Testis (tissue), 2 donors: ENCODE results near the gene PDS5B.

Experiments
- POLR2A ChIP-seq: fragments of 450-650 bp; IDR thresholded peaks from one replicate; pipeline ENCODE4 v1.6.1; 2017; ENCODE audit warnings: antibody characterized with exemption, mild to moderate bottlenecking, moderate library complexity
- TF ChIP-seq, protein P1 (sequence below), 3 experiments: fragments of 450-650 bp in 2 of 3; fragments of 200-600 bp in 1 of 3; sonication (generic) in 1 of 3; IDR thresholded peaks; one replicate each; pipeline ENCODE4 v1.5.1; 2016 to 2019; ENCODE audit warnings: antibody characterized with exemption in 3 of 3, mild to moderate bottlenecking in 2 of 3, moderate library complexity in 1 of 3

GRCh38 chr13:32632343-32632909 is 46.2 kb downstream of the PDS5B start:
- TF ChIP-seq, protein P1, sequence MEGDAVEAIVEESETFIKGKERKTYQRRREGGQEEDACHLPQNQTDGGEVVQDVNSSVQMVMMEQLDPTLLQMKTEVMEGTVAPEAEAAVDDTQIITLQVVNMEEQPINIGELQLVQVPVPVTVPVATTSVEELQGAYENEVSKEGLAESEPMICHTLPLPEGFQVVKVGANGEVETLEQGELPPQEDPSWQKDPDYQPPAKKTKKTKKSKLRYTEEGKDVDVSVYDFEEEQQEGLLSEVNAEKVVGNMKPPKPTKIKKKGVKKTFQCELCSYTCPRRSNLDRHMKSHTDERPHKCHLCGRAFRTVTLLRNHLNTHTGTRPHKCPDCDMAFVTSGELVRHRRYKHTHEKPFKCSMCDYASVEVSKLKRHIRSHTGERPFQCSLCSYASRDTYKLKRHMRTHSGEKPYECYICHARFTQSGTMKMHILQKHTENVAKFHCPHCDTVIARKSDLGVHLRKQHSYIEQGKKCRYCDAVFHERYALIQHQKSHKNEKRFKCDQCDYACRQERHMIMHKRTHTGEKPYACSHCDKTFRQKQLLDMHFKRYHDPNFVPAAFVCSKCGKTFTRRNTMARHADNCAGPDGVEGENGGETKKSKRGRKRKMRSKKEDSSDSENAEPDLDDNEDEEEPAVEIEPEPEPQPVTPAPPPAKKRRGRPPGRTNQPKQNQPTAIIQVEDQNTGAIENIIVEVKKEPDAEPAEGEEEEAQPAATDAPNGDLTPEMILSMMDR (IDR thresholded peaks at IDR 0.05): no peak
- no peak for TF ChIP-seq POLR2A
